Activated naive CD8-positive, alpha-beta T cell treated with anti-CD3 and anti-CD28 coated beads for 36 hours (primary cell): ENCODE results near the gene BNC2. TPM values are rescaled to one million over a fixed set of nuclear protein-coding genes. Genes with fewer than 3 reads are reported as not detected.
"Not testable (repeated sequence)": the region's sequence is repeated elsewhere in the genome, so short reads cannot be mapped to it uniquely, and the experiment has no call there.

Experiments
- DNase-seq: peaks from one replicate; pipeline ENCODE4 v3.0.0; 2021
- H3K27ac Mint-ChIP-seq: one replicate; pipeline ENCODE4 v1.8.0; 2022; ENCODE audit warnings: mild to moderate bottlenecking, moderate library complexity, mixed read lengths
- H3K27me3 Mint-ChIP-seq: one replicate; pipeline ENCODE4 v1.8.0; 2022; ENCODE audit warnings: mild to moderate bottlenecking, mixed read lengths
- H3K36me3 Mint-ChIP-seq: one replicate; pipeline ENCODE4 v1.8.0; 2021; ENCODE audit warnings: mild to moderate bottlenecking, mixed read lengths
- H3K4me1 Mint-ChIP-seq: one replicate; pipeline ENCODE4 v1.8.0; 2021; ENCODE audit warnings: mixed read lengths
- H3K4me3 Mint-ChIP-seq: one replicate; pipeline ENCODE4 v1.8.0; 2022; ENCODE audit warnings: mild to moderate bottlenecking, moderate library complexity, mixed read lengths
- H3K9me3 Mint-ChIP-seq: one replicate; pipeline ENCODE4 v1.8.0; 2022; ENCODE audit warnings: mixed read lengths
- total RNA-seq, 2 experiments: library from RNA; stranded (reverse); gene quantifications; one replicate each; pipeline ENCODE4 v1.2.3, GENCODE V29; 2021

BNC2 gene
- total RNA-seq, 2 experiments from 2014 or later = not detected

DNA sequence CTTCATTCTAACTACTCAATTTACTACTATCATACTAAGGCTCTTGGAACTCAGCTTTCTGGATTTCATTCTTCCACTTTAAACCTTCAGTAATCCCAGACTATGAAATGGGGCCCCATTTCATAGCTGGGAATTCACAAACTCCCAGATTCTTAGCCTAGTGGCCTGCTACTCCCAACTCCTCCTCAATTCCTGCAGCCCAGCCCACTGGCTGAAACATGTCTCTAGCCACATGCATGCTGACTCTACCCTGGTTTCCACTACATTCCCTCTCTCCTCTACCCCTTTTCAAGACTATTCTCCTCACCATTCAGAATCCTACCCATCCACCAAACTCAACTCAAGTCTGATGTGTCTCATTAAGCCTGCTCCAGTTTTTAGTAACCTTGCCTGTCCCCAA lies 370.6 kb downstream of the BNC2 start:
- H3K9me3 Mint-ChIP-seq = no peaks in the 10 kb centered on the region
- H3K36me3 Mint-ChIP-seq = no peaks in the 10 kb centered on the region
- no peak overlapping the region for H3K27ac Mint-ChIP-seq
- DNase-seq = no peak
- H3K4me1 Mint-ChIP-seq = no peaks in the 10 kb centered on the region
- H3K4me3 Mint-ChIP-seq = no peak overlapping the region
- no peaks in the 10 kb centered on the region for H3K27me3 Mint-ChIP-seq

DNA sequence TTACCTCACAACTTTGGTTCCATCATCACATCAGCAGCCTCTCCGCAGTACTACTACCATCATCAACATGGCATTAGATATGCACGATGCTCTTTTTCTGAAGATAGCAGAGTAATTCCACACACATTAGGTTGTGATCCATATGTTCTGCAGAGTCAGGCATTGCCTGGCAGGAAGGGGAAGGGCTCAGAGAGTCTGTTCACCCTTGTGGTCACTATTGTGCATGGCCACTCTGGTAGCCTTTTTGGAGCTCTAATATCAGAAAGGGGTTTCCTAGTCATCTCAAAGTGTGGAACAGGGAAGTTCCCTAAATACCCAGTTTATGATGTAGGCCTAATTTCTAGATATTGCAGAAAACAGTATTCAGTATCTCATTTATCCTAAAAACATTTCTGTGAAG lies 373.6 kb downstream of the BNC2 start:
- Mint-ChIP-seq H3K4me1 (no peaks in the 10 kb centered on the region), H3K9me3 (no peaks in the 10 kb centered on the region), H3K4me3 (no peak overlapping the region), H3K27ac (no peak overlapping the region), H3K27me3 (no peaks in the 10 kb centered on the region), H3K36me3 (no peaks in the 10 kb centered on the region)
- no peak for DNase-seq

DNA sequence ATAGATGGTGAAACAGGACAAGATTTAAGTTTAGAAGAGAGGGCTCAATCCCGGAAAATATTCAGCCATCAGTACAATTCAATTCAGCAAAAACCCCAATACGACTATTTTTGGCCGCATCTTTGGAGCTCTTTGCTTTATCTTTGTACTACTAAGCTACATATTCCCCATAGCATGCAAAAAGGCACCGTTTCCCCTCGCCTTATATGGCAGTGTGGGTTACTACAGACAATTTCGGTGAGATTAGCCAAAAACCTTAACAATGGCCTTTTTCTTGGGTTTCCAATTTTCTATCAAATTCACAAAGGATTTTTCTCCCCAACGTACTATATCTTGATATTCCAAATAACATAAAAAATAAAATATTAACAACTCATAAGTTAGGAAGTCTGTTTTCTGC lies 382.6 kb downstream of the BNC2 start:
- H3K27ac Mint-ChIP-seq = no peak overlapping the region
- no peaks in the 10 kb centered on the region for H3K4me1 Mint-ChIP-seq
- H3K36me3 Mint-ChIP-seq = no peaks in the 10 kb centered on the region
- no peak overlapping the region for H3K4me3 Mint-ChIP-seq
- H3K27me3 Mint-ChIP-seq = no peaks in the 10 kb centered on the region
- no peak for DNase-seq
- no peaks in the 10 kb centered on the region for H3K9me3 Mint-ChIP-seq

GRCh38 chr9:16485575-16486321 lies 384.7 kb downstream of the BNC2 start:
- no peaks in the 10 kb centered on the region for H3K27me3 Mint-ChIP-seq
- H3K9me3 Mint-ChIP-seq = no peaks in the 10 kb centered on the region
- H3K36me3 Mint-ChIP-seq = no peaks in the 10 kb centered on the region
- H3K27ac Mint-ChIP-seq = no peak overlapping the region
- DNase-seq = no peak
- no peak overlapping the region for H3K4me3 Mint-ChIP-seq
- no peaks in the 10 kb centered on the region for H3K4me1 Mint-ChIP-seq

DNA sequence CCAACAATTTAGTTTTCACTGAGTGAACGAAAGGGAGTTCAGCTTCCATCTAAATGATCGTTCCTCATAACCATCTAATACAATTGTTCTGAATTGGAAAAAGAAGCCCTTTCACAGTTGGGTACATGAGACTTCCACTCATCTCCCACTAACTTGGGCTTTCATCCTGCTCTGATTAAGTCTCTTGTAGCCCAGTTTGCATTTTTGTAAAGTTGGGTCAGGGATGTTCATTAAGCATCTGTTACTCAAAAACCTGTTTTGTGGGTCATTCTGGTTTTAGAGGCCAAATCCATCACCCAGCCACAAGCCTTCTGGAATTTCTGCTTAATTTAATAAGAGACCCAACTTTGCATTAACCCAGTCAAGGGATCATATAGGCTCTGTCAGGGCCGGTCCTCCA lies 385.3 kb downstream of the BNC2 start:
- H3K27ac Mint-ChIP-seq = no peak overlapping the region
- no peak overlapping the region for H3K4me3 Mint-ChIP-seq
- H3K9me3 Mint-ChIP-seq = no peaks in the 10 kb centered on the region
- no peak for DNase-seq
- H3K4me1 Mint-ChIP-seq = no peaks in the 10 kb centered on the region
- no peaks in the 10 kb centered on the region for H3K27me3 Mint-ChIP-seq
- H3K36me3 Mint-ChIP-seq = no peaks in the 10 kb centered on the region

DNA sequence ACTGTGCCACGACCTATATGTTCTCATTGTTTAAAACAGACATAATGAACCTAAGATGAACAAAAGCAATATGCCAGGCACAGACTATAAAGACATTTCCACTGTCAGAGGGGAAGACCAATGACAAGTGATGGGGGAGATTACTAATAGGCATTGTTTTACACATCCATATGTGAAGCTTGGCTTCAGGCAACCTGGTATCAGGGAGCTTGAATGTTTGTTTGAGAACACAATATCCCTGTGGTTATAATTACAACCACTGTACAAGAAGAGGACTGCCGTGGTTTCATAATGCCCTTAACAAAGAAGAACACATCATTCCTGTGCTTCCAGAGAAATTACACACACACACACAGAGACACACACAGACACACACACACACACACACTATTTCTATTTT lies 385.7 kb downstream of the BNC2 start:
- Mint-ChIP-seq H3K36me3 (no peaks in the 10 kb centered on the region), H3K27me3 (no peaks in the 10 kb centered on the region), H3K27ac (no peak overlapping the region), H3K4me1 (no peaks in the 10 kb centered on the region), H3K4me3 (no peak overlapping the region), H3K9me3 (no peaks in the 10 kb centered on the region)
- no peak for DNase-seq

DNA sequence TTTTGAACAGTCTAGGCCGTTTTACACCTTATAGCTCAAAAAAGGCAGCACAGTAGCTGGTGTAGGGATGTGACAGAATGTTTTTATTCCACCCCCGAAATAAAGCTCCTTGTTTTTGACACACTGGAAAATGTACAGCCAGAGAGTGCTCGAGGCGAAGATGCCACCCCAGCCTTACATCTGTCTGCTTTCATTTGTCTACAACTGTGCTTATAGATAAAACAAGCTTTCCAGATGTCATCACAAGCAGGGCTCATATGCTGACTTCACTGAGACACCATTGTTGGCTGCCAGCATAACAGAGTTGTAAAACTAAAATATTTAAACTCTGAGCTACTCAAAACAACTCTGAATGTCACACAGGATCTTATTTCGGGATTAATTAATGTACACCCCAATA lies 386.3 kb downstream of the BNC2 start:
- no peak for DNase-seq
- no peaks in the 10 kb centered on the region for H3K36me3 Mint-ChIP-seq
- no peaks in the 10 kb centered on the region for H3K9me3 Mint-ChIP-seq
- H3K4me1 Mint-ChIP-seq = no peaks in the 10 kb centered on the region
- H3K27ac Mint-ChIP-seq = no peak overlapping the region
- no peaks in the 10 kb centered on the region for H3K27me3 Mint-ChIP-seq
- H3K4me3 Mint-ChIP-seq = no peak overlapping the region

GRCh38 chr9:16482764-16483163 lies 387.7 kb downstream of the BNC2 start:
- Mint-ChIP-seq H3K36me3 (no peaks in the 10 kb centered on the region), H3K27me3 (no peaks in the 10 kb centered on the region), H3K4me1 (no peaks in the 10 kb centered on the region), H3K9me3 (no peaks in the 10 kb centered on the region), H3K27ac (no peak overlapping the region), H3K4me3 (no peak overlapping the region)
- DNase-seq = no peak

GRCh38 chr9:16480584-16480983 lies 389.9 kb downstream of the BNC2 start:
- H3K9me3 Mint-ChIP-seq, H3K27me3 Mint-ChIP-seq, H3K27ac Mint-ChIP-seq, H3K4me3 Mint-ChIP-seq, DNase-seq, H3K36me3 Mint-ChIP-seq, H3K4me1 Mint-ChIP-seq: not testable (repeated sequence)

DNA sequence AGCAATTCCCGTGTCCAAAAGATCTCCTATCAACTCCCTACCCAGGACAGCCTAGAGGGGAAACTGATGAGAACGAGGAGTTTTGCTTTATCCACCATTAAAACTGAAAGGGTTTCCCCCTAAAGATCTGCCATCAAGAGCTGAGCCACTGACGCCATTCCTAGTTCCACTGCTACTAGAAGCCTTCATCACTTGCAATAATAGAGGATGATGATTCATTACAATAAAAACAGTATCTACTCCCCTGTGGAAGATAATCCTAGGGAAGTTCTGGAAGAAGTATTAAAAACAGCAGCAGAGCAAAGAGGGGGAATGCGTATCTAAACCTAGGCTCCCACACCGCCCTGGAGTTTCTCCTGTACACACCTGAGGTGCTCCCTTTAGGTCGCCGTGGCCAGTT lies 394.5 kb downstream of the BNC2 start:
- Mint-ChIP-seq H3K27me3 (peaks cover 6% of the 10 kb centered on the region), H3K4me3 (no peak overlapping the region), H3K9me3 (no peaks in the 10 kb centered on the region), H3K4me1 (no peaks in the 10 kb centered on the region), H3K27ac (no peak overlapping the region), H3K36me3 (no peaks in the 10 kb centered on the region)
- no peak for DNase-seq

DNA sequence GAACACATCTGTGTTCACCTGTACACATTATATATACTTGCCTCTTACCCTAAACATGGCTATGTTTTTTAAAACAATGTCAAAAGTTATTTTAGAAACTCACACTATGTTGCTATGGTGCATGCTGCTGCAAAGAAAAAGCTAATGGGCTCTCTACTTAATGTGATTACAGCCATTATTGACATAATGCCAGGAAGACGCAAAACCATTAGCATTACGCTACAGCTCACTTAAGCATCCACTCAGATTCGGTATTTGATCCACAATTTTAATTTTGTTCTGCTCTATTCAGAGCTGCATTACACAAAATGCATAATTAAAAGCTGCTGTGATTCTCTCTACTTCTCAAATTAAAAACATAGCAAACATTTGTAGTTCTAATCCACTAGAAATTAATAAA lies 395.2 kb downstream of the BNC2 start:
- Mint-ChIP-seq H3K36me3 (no peaks in the 10 kb centered on the region), H3K4me1 (no peaks in the 10 kb centered on the region), H3K9me3 (no peaks in the 10 kb centered on the region), H3K27me3 (peaks cover 6% of the 10 kb centered on the region), H3K4me3 (no peak overlapping the region), H3K27ac (no peak overlapping the region)
- DNase-seq = no peak

GRCh38 chr9:16469184-16469583 lies 401.3 kb downstream of the BNC2 start:
- Mint-ChIP-seq H3K27ac (no peak overlapping the region), H3K4me1 (no peaks in the 10 kb centered on the region), H3K36me3 (no peaks in the 10 kb centered on the region), H3K9me3 (no peaks in the 10 kb centered on the region), H3K4me3 (no peak overlapping the region), H3K27me3 (peaks cover 4% of the 10 kb centered on the region)
- DNase-seq = no peak

- Mint-ChIP-seq H3K36me3 (no peaks in the 10 kb centered on the region), H3K9me3 (no peaks in the 10 kb centered on the region)
- no peak for DNase-seq
Measured at GRCh38 chr9:16461851-16462250, 408.6 kb downstream of the BNC2 start.

DNA sequence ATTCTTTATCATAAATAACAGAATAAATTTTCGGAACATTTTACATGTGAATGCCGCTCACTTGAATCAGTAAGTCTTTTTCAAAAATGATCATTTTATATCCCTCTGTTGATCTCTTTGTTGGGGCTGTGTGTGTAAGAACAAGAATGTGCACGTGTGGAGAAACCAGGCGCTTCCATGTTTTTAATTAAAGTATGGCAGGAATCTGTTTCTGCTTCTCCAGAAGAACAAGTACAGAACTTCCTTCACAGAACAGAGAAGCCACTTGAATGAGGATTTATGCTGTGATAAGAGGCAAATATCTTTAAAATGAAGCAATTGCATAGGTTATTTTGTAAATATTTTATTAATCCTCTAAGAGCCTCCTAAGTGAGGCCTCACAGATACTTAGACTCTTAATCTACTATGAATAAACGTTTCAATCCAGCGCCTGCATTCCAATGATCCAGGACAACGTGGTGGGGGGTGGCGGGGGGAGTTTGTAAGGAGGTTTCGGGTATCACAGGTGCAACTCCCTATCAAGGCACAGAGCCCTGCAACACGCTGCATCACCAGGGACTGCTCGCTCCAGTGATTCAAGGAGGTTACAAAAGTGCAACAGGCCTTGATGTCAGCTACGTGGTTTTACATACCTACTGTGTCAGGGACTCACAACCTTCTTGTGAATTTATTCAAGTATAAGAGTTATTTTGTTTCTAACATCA lies 409.2 kb downstream of the BNC2 start:
- no peak overlapping the region for H3K27ac Mint-ChIP-seq
- H3K4me3 Mint-ChIP-seq = no peak overlapping the region
- no peak for DNase-seq
- H3K4me1 Mint-ChIP-seq = no peaks in the 10 kb centered on the region
- no peaks in the 10 kb centered on the region for H3K36me3 Mint-ChIP-seq
- no peaks in the 10 kb centered on the region for H3K27me3 Mint-ChIP-seq
- H3K9me3 Mint-ChIP-seq = no peaks in the 10 kb centered on the region

More at GRCh38 chr9:16461851-16462250, 408.6 kb downstream of the BNC2 start:
- Mint-ChIP-seq H3K4me1 (no peaks in the 10 kb centered on the region), H3K27ac (no peak overlapping the region), H3K4me3 (no peak overlapping the region), H3K27me3 (no peaks in the 10 kb centered on the region)

GRCh38 chr9:16460696-16461095 lies 409.8 kb downstream of the BNC2 start:
- Mint-ChIP-seq H3K27ac (no peak overlapping the region), H3K27me3 (no peaks in the 10 kb centered on the region), H3K36me3 (no peaks in the 10 kb centered on the region), H3K9me3 (no peaks in the 10 kb centered on the region), H3K4me3 (no peak overlapping the region), H3K4me1 (no peaks in the 10 kb centered on the region)
- no peak for DNase-seq
